Measurements from ENCODE around the gene DDX18. TPM values are rescaled to one million over a fixed set of nuclear protein-coding genes. Genes with fewer than 3 reads are reported as not detected.
A peak's percentile ranks its signal among the peaks of the same experiment; 100 is the strongest.

Gene DDX18
- total RNA-seq, 3 donors from 2014 or later = 42.4 to 48.1 (median 43.1) TPM

GRCh38 chr2:117858336-117858735, 43.8 kb downstream of the DDX18 start:
- Histone ChIP-seq H3K36me3 (ENCODE audit: low read depth) (no peaks in the 10 kb centered on the region), H3K9me3 (no peaks in the 10 kb centered on the region), H3K4me3 (no peak overlapping the region), H3K4me1 (ENCODE audit: low read depth) (no peaks in the 10 kb centered on the region)
- ATAC-seq = no peak
- DNase-seq = no peak
- intact Hi-C loops (cut with DNase I, micrococcal nuclease) = no loop called here
- TF ChIP-seq, protein P1, sequence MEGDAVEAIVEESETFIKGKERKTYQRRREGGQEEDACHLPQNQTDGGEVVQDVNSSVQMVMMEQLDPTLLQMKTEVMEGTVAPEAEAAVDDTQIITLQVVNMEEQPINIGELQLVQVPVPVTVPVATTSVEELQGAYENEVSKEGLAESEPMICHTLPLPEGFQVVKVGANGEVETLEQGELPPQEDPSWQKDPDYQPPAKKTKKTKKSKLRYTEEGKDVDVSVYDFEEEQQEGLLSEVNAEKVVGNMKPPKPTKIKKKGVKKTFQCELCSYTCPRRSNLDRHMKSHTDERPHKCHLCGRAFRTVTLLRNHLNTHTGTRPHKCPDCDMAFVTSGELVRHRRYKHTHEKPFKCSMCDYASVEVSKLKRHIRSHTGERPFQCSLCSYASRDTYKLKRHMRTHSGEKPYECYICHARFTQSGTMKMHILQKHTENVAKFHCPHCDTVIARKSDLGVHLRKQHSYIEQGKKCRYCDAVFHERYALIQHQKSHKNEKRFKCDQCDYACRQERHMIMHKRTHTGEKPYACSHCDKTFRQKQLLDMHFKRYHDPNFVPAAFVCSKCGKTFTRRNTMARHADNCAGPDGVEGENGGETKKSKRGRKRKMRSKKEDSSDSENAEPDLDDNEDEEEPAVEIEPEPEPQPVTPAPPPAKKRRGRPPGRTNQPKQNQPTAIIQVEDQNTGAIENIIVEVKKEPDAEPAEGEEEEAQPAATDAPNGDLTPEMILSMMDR (IDR thresholded peaks at IDR 0.05) = no peak

DNA sequence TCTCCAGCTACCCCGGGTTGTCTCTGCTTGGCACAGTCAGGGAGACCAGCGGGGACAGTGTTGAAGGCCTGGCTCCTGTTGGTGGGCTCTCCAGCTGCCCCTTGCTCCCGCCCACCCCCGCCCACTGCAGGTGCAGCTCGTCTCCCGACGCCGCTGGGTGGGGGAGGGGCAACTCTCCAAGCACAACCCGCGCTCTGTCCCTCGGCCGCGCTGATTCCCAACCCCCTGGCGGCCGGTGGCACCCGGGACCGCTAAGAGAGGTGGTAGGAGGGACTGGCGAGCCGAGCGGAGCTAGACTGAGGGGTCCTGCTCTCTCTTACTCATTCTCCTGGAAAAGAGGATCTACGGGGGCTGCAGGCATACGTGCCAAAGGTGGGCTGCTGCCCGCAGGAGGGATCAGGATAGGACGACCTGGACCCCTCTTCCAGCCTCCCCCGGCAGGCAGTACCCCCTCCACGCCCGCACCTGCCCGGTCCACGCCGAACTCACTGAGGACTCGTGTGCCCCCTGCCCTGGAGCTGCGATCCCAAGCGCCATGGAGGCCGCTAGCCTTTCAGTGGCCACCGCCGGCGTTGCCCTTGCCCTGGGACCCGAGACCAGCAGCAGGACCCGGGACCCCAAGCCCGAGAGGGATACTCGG, 44.5 kb downstream of the DDX18 start:
- no peak for ATAC-seq
- H3K4me3 ChIP-seq = no peak overlapping the region
- intact Hi-C loops (cut with DNase I, micrococcal nuclease) = no loop called here
- H3K36me3 ChIP-seq (ENCODE audit: low read depth) = no peaks in the 10 kb centered on the region
- DNase-seq = no peak
- TF ChIP-seq, protein P1 (IDR thresholded peaks at IDR 0.05) = no peak
- no peaks in the 10 kb centered on the region for H3K9me3 ChIP-seq
- H3K4me1 ChIP-seq (ENCODE audit: low read depth) = no peaks in the 10 kb centered on the region

- TF ChIP-seq, protein P1 (IDR thresholded peaks at IDR 0.05) = no peak
- no peak for ATAC-seq
- Histone ChIP-seq H3K4me1 (ENCODE audit: low read depth) (no peaks in the 10 kb centered on the region), H3K36me3 (ENCODE audit: low read depth) (no peaks in the 10 kb centered on the region), H3K9me3 (no peaks in the 10 kb centered on the region), H3K4me3 (no peak overlapping the region)
- intact Hi-C loops (cut with DNase I, micrococcal nuclease) = no loop called here
- DNase-seq = no peak
Measured at GRCh38 chr2:117859532-117859911, 45.0 kb downstream of the DDX18 start.

DNA sequence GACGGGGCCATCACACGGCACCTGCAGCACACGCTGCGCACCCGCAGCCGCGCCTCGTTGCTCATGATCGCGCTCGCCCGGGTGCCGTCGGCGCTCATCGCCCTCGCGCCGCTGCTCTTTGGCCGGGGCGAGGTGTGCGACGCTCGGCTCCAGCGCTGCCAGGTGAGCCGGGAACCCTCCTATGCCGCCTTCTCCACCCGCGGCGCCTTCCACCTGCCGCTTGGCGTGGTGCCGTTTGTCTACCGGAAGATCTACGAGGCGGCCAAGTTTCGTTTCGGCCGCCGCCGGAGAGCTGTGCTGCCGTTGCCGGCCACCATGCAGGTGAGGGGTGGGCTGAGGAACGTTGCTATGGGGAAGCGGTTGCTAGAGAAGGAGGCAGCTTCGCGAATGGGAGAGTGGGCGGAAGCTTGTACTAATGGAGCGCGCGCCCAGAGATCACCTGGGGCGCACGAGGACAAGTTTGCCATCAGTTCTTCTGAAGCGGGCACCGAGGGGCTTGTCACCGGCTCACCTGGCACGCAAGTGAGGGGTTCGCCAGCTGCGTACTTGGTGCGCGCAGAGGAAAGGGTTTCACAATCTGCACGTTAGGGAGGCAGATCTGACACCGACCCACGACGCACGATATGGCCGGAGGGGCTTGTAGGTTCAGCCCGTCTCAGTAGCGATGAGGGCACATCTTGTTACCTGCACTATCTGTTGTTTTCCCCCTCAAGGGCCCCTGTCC, 45.6 kb downstream of the DDX18 start:
- H3K4me3 ChIP-seq = no peak overlapping the region
- intact Hi-C loops (cut with DNase I, micrococcal nuclease) = no loop called here
- TF ChIP-seq, protein P1 (IDR thresholded peaks at IDR 0.05) = no peak
- H3K36me3 ChIP-seq (ENCODE audit: low read depth) = no peaks in the 10 kb centered on the region
- no peak for ATAC-seq
- H3K4me1 ChIP-seq (ENCODE audit: low read depth) = no peaks in the 10 kb centered on the region
- DNase-seq = peak in 1 of 3 donors; percentile 44
- no peaks in the 10 kb centered on the region for H3K9me3 ChIP-seq

- no peak for DNase-seq
- Histone ChIP-seq H3K4me1 (ENCODE audit: low read depth) (no peaks in the 10 kb centered on the region), H3K36me3 (ENCODE audit: low read depth) (no peaks in the 10 kb centered on the region), H3K9me3 (no peaks in the 10 kb centered on the region), H3K4me3 (no peak overlapping the region)
- ATAC-seq = no peak
- intact Hi-C loops (cut with DNase I, micrococcal nuclease) = no loop called here
- TF ChIP-seq, protein P1 (IDR thresholded peaks at IDR 0.05) = no peak
Measured at GRCh38 chr2:117862459-117862858, 48.0 kb downstream of the DDX18 start.

Measured in mucosa of descending colon (tissue), 3 donors.